Neuronal stem cell (in vitro differentiated cells): Measurements from ENCODE around the gene SEMA7A.

ENCODE experiments used
- DNase-seq: peaks from one replicate; pipeline ENCODE4 v3.0.0-alpha.2; 2013; ENCODE audit warnings: low spot score
- H2AFZ ChIP-seq: one replicate; pipeline ENCODE4 v1.6.1; 2013; ENCODE audit warnings: mild to moderate bottlenecking, low read length, inconsistent platforms
- H2AK5ac ChIP-seq: 2 replicates; pipeline ENCODE4 v1.6.1; 2013; ENCODE audit warnings: low read depth, mild to moderate bottlenecking, inconsistent platforms, low read length, moderate library complexity, mixed read lengths
- H2BK120ac ChIP-seq: 2 replicates; pipeline ENCODE4 v1.6.1; 2013; ENCODE audit warnings: low read depth, mild to moderate bottlenecking, inconsistent platforms, low read length, moderate library complexity, mixed read lengths
- H2BK12ac ChIP-seq: one replicate; pipeline ENCODE4 v1.6.1; 2013; ENCODE audit warnings: low read length, inconsistent platforms
- H2BK15ac ChIP-seq: 2 replicates; pipeline ENCODE4 v1.6.1; 2013; ENCODE audit warnings: mild to moderate bottlenecking, low read length, inconsistent platforms, mixed read lengths
- H2BK5ac ChIP-seq: one replicate; pipeline ENCODE4 v1.6.1; 2013; ENCODE audit warnings: inconsistent platforms, mild to moderate bottlenecking, low read length, moderate library complexity
- H3K14ac ChIP-seq: one replicate; pipeline ENCODE4 v1.6.1; 2013; ENCODE audit warnings: low read length, inconsistent platforms
- H3K18ac ChIP-seq: 2 replicates; pipeline ENCODE4 v1.6.1; 2013; ENCODE audit warnings: low read length, inconsistent platforms
- H3K23ac ChIP-seq: 2 replicates; pipeline ENCODE4 v1.6.1; 2013; ENCODE audit warnings: low read depth, mild to moderate bottlenecking, mixed read lengths, low read length, inconsistent platforms; ENCODE audit not compliant: poor library complexity
- H3K27ac ChIP-seq: replicated peaks from 3 replicates; pipeline ENCODE4 v1.5.1; 2013; ENCODE audit warnings: low read length, inconsistent platforms
- H3K27me3 ChIP-seq, 3 experiments: 2 replicates each; pipeline ENCODE4 v1.6.1; 2013; ENCODE audit warnings: low read length in 3 of 3, mild to moderate bottlenecking in 2 of 3, inconsistent platforms in 1 of 3, low read depth in 1 of 3, mixed read lengths in 1 of 3, moderate library complexity in 1 of 3; ENCODE audit not compliant: control insufficient read depth in 3 of 3, insufficient read depth in 3 of 3
- H3K36me3 ChIP-seq, 2 donors: replicated peaks in 1 of 2; 2 replicates each; pipeline ENCODE4 v1.6.1; 2013; ENCODE audit warnings: low read length in 2 of 2; ENCODE audit not compliant: control insufficient read depth in 2 of 2, insufficient read depth in 2 of 2
- H3K4ac ChIP-seq: 2 replicates; pipeline ENCODE4 v1.6.1; 2013; ENCODE audit warnings: inconsistent platforms, mild to moderate bottlenecking, low read length, moderate library complexity
- H3K4me1 ChIP-seq, 2 donors: 1 replicate in 1 of 2; 2 replicates in 1 of 2; pipeline ENCODE4 v1.6.1; 2013; ENCODE audit warnings: low read length in 2 of 2, low read depth in 1 of 2; ENCODE audit not compliant: control insufficient read depth in 2 of 2, insufficient read depth in 1 of 2
- H3K4me2 ChIP-seq: one replicate; pipeline ENCODE4 v1.6.1; 2013; ENCODE audit warnings: mild to moderate bottlenecking, low read length, inconsistent platforms; ENCODE audit not compliant: insufficient read depth, poor library complexity, severe bottlenecking
- H3K4me3 ChIP-seq, 2 donors: 2 replicates each; pipeline ENCODE4 v1.5.1; 2013; ENCODE audit warnings: low read length in 2 of 2, mild to moderate bottlenecking in 2 of 2, inconsistent platforms in 1 of 2, moderate library complexity in 1 of 2
- H3K79me1 ChIP-seq: one replicate; pipeline ENCODE4 v1.6.1; 2013; ENCODE audit warnings: low read depth, mild to moderate bottlenecking, inconsistent platforms, low read length, moderate library complexity
- H3K9ac ChIP-seq: one replicate; pipeline ENCODE4 v1.6.1; 2013; ENCODE audit warnings: mild to moderate bottlenecking, low read depth, low read length, inconsistent platforms; ENCODE audit not compliant: poor library complexity
- H3K9me3 ChIP-seq, 2 donors: replicated peaks in 1 of 2; 2 replicates each; pipeline versions ENCODE3 to v1.6.1; 2013; ENCODE audit warnings: low read length in 2 of 2, mild to moderate bottlenecking in 2 of 2, inconsistent platforms in 1 of 2, low read depth in 1 of 2, mixed read lengths in 1 of 2, moderate library complexity in 1 of 2; ENCODE audit not compliant: control insufficient read depth in 2 of 2, insufficient read depth in 1 of 2
- H4K8ac ChIP-seq: one replicate; pipeline ENCODE4 v1.6.1; 2013; ENCODE audit warnings: low read depth, mild to moderate bottlenecking, inconsistent platforms, low read length, moderate library complexity
- H4K91ac ChIP-seq: one replicate; pipeline ENCODE4 v1.6.1; 2013; ENCODE audit warnings: low read length, low read depth, mild to moderate bottlenecking, inconsistent platforms; ENCODE audit not compliant: poor library complexity
- WGBS, 2 donors: extraction: QIAGEN DNeasy Blood & Tissue Kit; methylation state at CpG; one replicate each; pipeline ENCODE4 v1.1.7; 2013; ENCODE audit warnings: missing lambda C conversion rate in 2 of 2, mixed read lengths in 1 of 2; ENCODE audit not compliant: insufficient read length in 2 of 2, insufficient replicate concordance in 1 of 2; ENCODE audit errors: extremely low coverage in 2 of 2; 5-methylcytosine and 5-hydroxymethylcytosine counted together

Gene SEMA7A

GRCh38 chr15:74432271-74432967 lies 1.3 kb downstream of the SEMA7A start:
- Histone ChIP-seq H2AK5ac (peak overlapping the region; percentile 73), H3K79me1 (peaks cover 9% of the 10 kb centered on the region), H3K9ac (peak overlapping the region; percentile 90), H4K8ac (no peak overlapping the region), H3K27ac (no peak overlapping the region), H3K36me3 (no peaks in the 10 kb centered on the region), H2AFZ (peak overlapping the region; percentile 94), H2BK5ac (no peak overlapping the region), H3K18ac (peak overlapping the region; percentile 89), H2BK15ac (peak overlapping the region; percentile 13), H3K4ac (no peak overlapping the region), H3K9me3 (no peaks in the 10 kb centered on the region), H3K4me3 (peak overlapping the region; percentile 75 to 97), H4K91ac (no peak overlapping the region), H3K4me1 (peaks cover 16 to 21% of the 10 kb centered on the region in 2 donors), H3K23ac (peak overlapping the region; percentile 50), H3K4me2 (peak overlapping the region; percentile 93), H3K27me3 (peaks cover 0 to 36% (median 11%) of the 10 kb centered on the region in 3 experiments), H2BK12ac (no peak overlapping the region), H3K14ac (no peak overlapping the region), H2BK120ac (no peak overlapping the region)
- no peak for DNase-seq
- no CpG with 5 or more reads among the region's 21 CpGs for WGBS, 2 donors

GRCh38 chr15:74431645-74432044 lies 2.1 kb downstream of the SEMA7A start:
- Histone ChIP-seq H2AFZ (no peak overlapping the region), H3K9ac (no peak overlapping the region), H3K4me2 (no peak overlapping the region), H2AK5ac (no peak overlapping the region), H3K14ac (no peak overlapping the region), H4K8ac (no peak overlapping the region), H3K9me3 (no peaks in the 10 kb centered on the region), H2BK120ac (no peak overlapping the region), H2BK12ac (no peak overlapping the region), H3K18ac (no peak overlapping the region), H3K79me1 (peaks cover 9% of the 10 kb centered on the region), H2BK5ac (no peak overlapping the region), H3K4me3 (no peak overlapping the region), H4K91ac (no peak overlapping the region), H3K23ac (peak overlapping the region; percentile 22), H3K36me3 (peaks cover 0 to 1% of the 10 kb centered on the region in 2 donors), H3K27ac (no peak overlapping the region), H3K4ac (no peak overlapping the region), H3K27me3 (peaks cover 0 to 32% (median 11%) of the 10 kb centered on the region in 3 experiments), H2BK15ac (no peak overlapping the region), H3K4me1 (peaks cover 16 to 21% of the 10 kb centered on the region in 2 donors)
- WGBS, 2 donors, result no CpG with 5 or more reads among the region's 8 CpGs
- no peak for DNase-seq

- Histone ChIP-seq H3K36me3 (peaks cover 0 to 1% of the 10 kb centered on the region in 2 donors), H2AFZ (no peak overlapping the region), H3K4me1 (peaks cover 16 to 21% of the 10 kb centered on the region in 2 donors), H3K4me3 (no peak overlapping the region), H3K4ac (no peak overlapping the region), H2BK15ac (no peak overlapping the region), H2BK5ac (no peak overlapping the region), H3K79me1 (peaks cover 9% of the 10 kb centered on the region), H3K4me2 (no peak overlapping the region), H4K8ac (no peak overlapping the region), H3K14ac (no peak overlapping the region), H3K27me3 (peaks cover 0 to 28% (median 11%) of the 10 kb centered on the region in 3 experiments), H3K9ac (peak overlapping the region; percentile 17), H2AK5ac (no peak overlapping the region), H2BK12ac (no peak overlapping the region), H3K18ac (no peak overlapping the region), H2BK120ac (no peak overlapping the region), H4K91ac (no peak overlapping the region), H3K23ac (no peak overlapping the region), H3K27ac (no peak overlapping the region), H3K9me3 (no peaks in the 10 kb centered on the region)
- WGBS, 2 donors, result no CpG with 5 or more reads among the region's 1 CpG
- no peak for DNase-seq
Observed at GRCh38 chr15:74431116-74431515, 2.6 kb downstream of the SEMA7A start.

- Histone ChIP-seq H2AK5ac (no peak overlapping the region), H4K91ac (no peak overlapping the region), H2BK5ac (no peak overlapping the region), H3K4me1 (peaks cover 16 to 21% of the 10 kb centered on the region in 2 donors), H3K18ac (no peak overlapping the region), H3K79me1 (peaks cover 9% of the 10 kb centered on the region), H3K36me3 (peaks cover 0 to 1% of the 10 kb centered on the region in 2 donors), H2BK12ac (no peak overlapping the region), H2AFZ (no peak overlapping the region), H3K4me2 (no peak overlapping the region), H3K9ac (no peak overlapping the region), H3K14ac (no peak overlapping the region), H2BK15ac (no peak overlapping the region), H2BK120ac (no peak overlapping the region), H3K23ac (no peak overlapping the region), H3K27ac (no peak overlapping the region), H3K4me3 (no peak overlapping the region), H3K4ac (no peak overlapping the region), H3K9me3 (no peaks in the 10 kb centered on the region), H4K8ac (no peak overlapping the region), H3K27me3 (peaks cover 0 to 22% (median 11%) of the 10 kb centered on the region in 3 experiments)
- no CpG with 5 or more reads among the region's 6 CpGs for WGBS, 2 donors
- no peak for DNase-seq
Observed at GRCh38 chr15:74430510-74430951, 3.2 kb downstream of the SEMA7A start.
